ENCODE results near the gene SLC25A22.

The SLC25A22 gene

GRCh38 chr11:826836-827145 lies 28.7 kb upstream of the SLC25A22 start:
- peaks cover 25% of the 10 kb centered on the region for H3K4me1 ChIP-seq (ENCODE audit: insufficient read depth, low read length, poor library complexity, severe bottlenecking)
- H3K4me3 ChIP-seq (ENCODE audit: low read length, poor library complexity, severe bottlenecking): peak overlapping the region; percentile 81
- no peaks in the 10 kb centered on the region for H3K27me3 ChIP-seq (ENCODE audit: insufficient read depth, low read length, poor library complexity, severe bottlenecking)
- H3K36me3 ChIP-seq (ENCODE audit: insufficient read depth, low read length): no peaks in the 10 kb centered on the region
- H3K79me2 ChIP-seq (ENCODE audit: insufficient read depth, low read length): peaks cover 12% of the 10 kb centered on the region; the same call in 1 of the 2 replicates
- H3K9me3 ChIP-seq (ENCODE audit: insufficient read depth, low read depth, low read length): no peaks in the 10 kb centered on the region
- H3K4me2 ChIP-seq (ENCODE audit: low read depth, low read length, poor library complexity, severe bottlenecking): peak overlapping the region; percentile 92
- no peaks in the 10 kb centered on the region for H3K9me2 ChIP-seq (replicated peaks; ENCODE audit: low read depth, low read length)
- peak overlapping the region; percentile 88 for H3K9ac ChIP-seq (ENCODE audit: low read depth, low read length, poor library complexity, severe bottlenecking)
- no peaks in the 10 kb centered on the region for H3F3A ChIP-seq (ENCODE audit: low read depth)
- H4K20me1 ChIP-seq (ENCODE audit: insufficient read depth, low read length, poor library complexity, severe bottlenecking): peaks cover 5% of the 10 kb centered on the region
- no peak for TF ChIP-seq EZH2phosphoT487 (IDR thresholded peaks at IDR 0.05; ENCODE audit: borderline replicate concordance)
- TF ChIP-seq, protein P1, sequence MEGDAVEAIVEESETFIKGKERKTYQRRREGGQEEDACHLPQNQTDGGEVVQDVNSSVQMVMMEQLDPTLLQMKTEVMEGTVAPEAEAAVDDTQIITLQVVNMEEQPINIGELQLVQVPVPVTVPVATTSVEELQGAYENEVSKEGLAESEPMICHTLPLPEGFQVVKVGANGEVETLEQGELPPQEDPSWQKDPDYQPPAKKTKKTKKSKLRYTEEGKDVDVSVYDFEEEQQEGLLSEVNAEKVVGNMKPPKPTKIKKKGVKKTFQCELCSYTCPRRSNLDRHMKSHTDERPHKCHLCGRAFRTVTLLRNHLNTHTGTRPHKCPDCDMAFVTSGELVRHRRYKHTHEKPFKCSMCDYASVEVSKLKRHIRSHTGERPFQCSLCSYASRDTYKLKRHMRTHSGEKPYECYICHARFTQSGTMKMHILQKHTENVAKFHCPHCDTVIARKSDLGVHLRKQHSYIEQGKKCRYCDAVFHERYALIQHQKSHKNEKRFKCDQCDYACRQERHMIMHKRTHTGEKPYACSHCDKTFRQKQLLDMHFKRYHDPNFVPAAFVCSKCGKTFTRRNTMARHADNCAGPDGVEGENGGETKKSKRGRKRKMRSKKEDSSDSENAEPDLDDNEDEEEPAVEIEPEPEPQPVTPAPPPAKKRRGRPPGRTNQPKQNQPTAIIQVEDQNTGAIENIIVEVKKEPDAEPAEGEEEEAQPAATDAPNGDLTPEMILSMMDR (conservative IDR thresholded peaks at IDR 0.05; ENCODE audit: low read length): no peak
- peak overlapping the region; percentile 85 for H2AFZ ChIP-seq (ENCODE audit: low read length)

DNA sequence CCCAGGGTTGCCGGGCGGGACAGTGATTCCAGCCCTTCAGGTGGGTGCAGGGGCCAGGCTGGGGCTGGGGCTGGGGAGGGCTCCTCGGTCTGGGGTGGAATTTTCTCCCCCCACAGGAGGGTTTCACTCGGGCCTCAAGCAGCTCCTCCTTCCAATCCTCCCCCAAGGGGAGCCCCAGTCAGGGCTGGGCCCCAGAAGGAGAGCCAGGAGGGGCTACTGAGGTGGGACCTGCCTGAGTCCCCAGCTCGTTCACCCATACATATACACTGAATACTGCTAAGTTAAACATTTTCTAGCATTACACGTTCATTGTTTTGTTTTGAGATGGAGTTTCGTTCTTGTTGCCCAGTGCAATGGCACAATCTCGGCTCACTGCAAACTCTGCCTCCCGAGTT lies 28.1 kb upstream of the SLC25A22 start:
- peaks cover 25% of the 10 kb centered on the region for H3K4me1 ChIP-seq (ENCODE audit: insufficient read depth, low read length, poor library complexity, severe bottlenecking)
- H4K20me1 ChIP-seq (ENCODE audit: insufficient read depth, low read length, poor library complexity, severe bottlenecking): peaks cover 10% of the 10 kb centered on the region
- H3K36me3 ChIP-seq (ENCODE audit: insufficient read depth, low read length): no peaks in the 10 kb centered on the region
- peaks cover 18% of the 10 kb centered on the region for H3K79me2 ChIP-seq (ENCODE audit: insufficient read depth, low read length)
- H3K27me3 ChIP-seq (ENCODE audit: insufficient read depth, low read length, poor library complexity, severe bottlenecking): no peaks in the 10 kb centered on the region
- peak overlapping the region; percentile 92 for H3K4me2 ChIP-seq (ENCODE audit: low read depth, low read length, poor library complexity, severe bottlenecking)
- no peaks in the 10 kb centered on the region for H3K9me2 ChIP-seq (replicated peaks; ENCODE audit: low read depth, low read length)
- no peaks in the 10 kb centered on the region for H3K9me3 ChIP-seq (ENCODE audit: insufficient read depth, low read depth, low read length)
- H3K9ac ChIP-seq (ENCODE audit: low read depth, low read length, poor library complexity, severe bottlenecking): peak overlapping the region; percentile 88
- H3K4me3 ChIP-seq (ENCODE audit: low read length, poor library complexity, severe bottlenecking): peak overlapping the region; percentile 81
- H2AFZ ChIP-seq (ENCODE audit: low read length): peak overlapping the region; percentile 85; the same call in 1 of the 2 replicates
- no peak for TF ChIP-seq EZH2phosphoT487 (IDR thresholded peaks at IDR 0.05; ENCODE audit: borderline replicate concordance)
- TF ChIP-seq, protein P1 (conservative IDR thresholded peaks at IDR 0.05; ENCODE audit: low read length): no peak
- no peaks in the 10 kb centered on the region for H3F3A ChIP-seq (ENCODE audit: low read depth)

- Histone ChIP-seq H4K20me1 (ENCODE audit: insufficient read depth, low read length, poor library complexity, severe bottlenecking) (peaks cover 16% of the 10 kb centered on the region), H3K4me2 (ENCODE audit: low read depth, low read length, poor library complexity, severe bottlenecking) (peak overlapping the region; percentile 92), H3K9ac (ENCODE audit: low read depth, low read length, poor library complexity, severe bottlenecking) (peak overlapping the region; percentile 88), H3F3A (ENCODE audit: low read depth) (no peaks in the 10 kb centered on the region), H2AFZ (ENCODE audit: low read length) (no peak overlapping the region), H3K27me3 (ENCODE audit: insufficient read depth, low read length, poor library complexity, severe bottlenecking) (no peaks in the 10 kb centered on the region), H3K4me3 (ENCODE audit: low read length, poor library complexity, severe bottlenecking) (no peak overlapping the region), H3K36me3 (ENCODE audit: insufficient read depth, low read length) (no peaks in the 10 kb centered on the region), H3K9me2 (replicated peaks; ENCODE audit: low read depth, low read length) (no peaks in the 10 kb centered on the region), H3K4me1 (ENCODE audit: insufficient read depth, low read length, poor library complexity, severe bottlenecking) (peaks cover 30% of the 10 kb centered on the region), H3K79me2 (ENCODE audit: insufficient read depth, low read length) (peaks cover 24% of the 10 kb centered on the region), H3K9me3 (ENCODE audit: insufficient read depth, low read depth, low read length) (no peaks in the 10 kb centered on the region)
- TF ChIP-seq, protein P1 (conservative IDR thresholded peaks at IDR 0.05; ENCODE audit: low read length): no peak
- no peak for TF ChIP-seq EZH2phosphoT487 (IDR thresholded peaks at IDR 0.05; ENCODE audit: borderline replicate concordance)
Measured at GRCh38 chr11:825366-826226, 27.5 kb upstream of the SLC25A22 start.

Measured in Loucy (cell line).